BLaER1 treated with 17β-estradiol and CSF1 and Interleukin-3, amounts not matched to agents 10 nM and 100 nM (cell line): ENCODE measurements around the gene CFAP58.

ENCODE experiments used
- H3K27ac ChIP-seq, 11 experiments: shearing (Covaris generic); formaldehyde crosslinking; 2 replicates each; pipeline ENCODE4 v1.8.1; 2022
- H3K27me3 ChIP-seq, 11 experiments: shearing (Covaris generic); formaldehyde crosslinking; 2 replicates each; pipeline ENCODE4 v1.8.1; 2022
- H3K36me3 ChIP-seq, 11 experiments: shearing (Covaris generic); formaldehyde crosslinking; 2 replicates each; pipeline ENCODE4 v1.8.1; 2022
- H3K4me1 ChIP-seq, 10 experiments: shearing (Covaris generic); formaldehyde crosslinking; 2 replicates each; pipeline ENCODE4 v1.8.1; 2022
- H3K4me2 ChIP-seq, 11 experiments: shearing (Covaris generic); formaldehyde crosslinking; 2 replicates each; pipeline ENCODE4 v1.8.1; 2022
- H3K4me3 ChIP-seq, 10 experiments: shearing (Covaris generic); formaldehyde crosslinking; 2 replicates each; pipeline ENCODE4 v1.8.1; 2022
- H3K9ac ChIP-seq, 11 experiments: shearing (Covaris generic); formaldehyde crosslinking; 2 replicates each; pipeline ENCODE4 v1.8.1; 2022
- H3K9me3 ChIP-seq, 11 experiments: shearing (Covaris generic); formaldehyde crosslinking; replicated peaks in 1 of 11; 2 replicates each; pipeline ENCODE4 v1.8.1; 2022
- H4K20me1 ChIP-seq, 11 experiments: shearing (Covaris generic); formaldehyde crosslinking; 2 replicates each; pipeline ENCODE4 v1.8.1; 2022
- Cebpa-rat ChIP-seq, 11 experiments: shearing (Covaris generic); IDR thresholded peaks; 2 replicates each; pipeline ENCODE4 v1.8.1; 2022

Gene CFAP58

DNA sequence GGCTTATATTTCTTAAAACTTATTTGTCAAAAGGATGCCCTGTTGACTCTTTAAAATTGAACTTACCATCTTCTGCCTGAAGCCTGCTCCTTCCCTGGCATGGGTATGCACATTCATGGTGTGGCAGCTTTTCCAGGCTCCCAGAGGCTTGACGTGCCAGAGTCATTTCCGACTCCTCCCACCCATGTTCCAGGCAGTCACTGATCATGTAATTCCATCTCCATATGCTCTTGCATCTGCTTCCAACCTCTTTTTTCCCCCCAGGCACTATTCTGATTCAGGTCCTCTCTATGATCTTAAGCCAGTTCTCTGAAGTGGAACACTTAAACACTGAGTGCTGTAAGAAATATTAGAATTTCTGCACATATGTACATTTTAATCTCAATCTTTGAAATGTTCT is 82.2 kb downstream of the CFAP58 start:
- H3K27me3 ChIP-seq, result no peaks in the 10 kb centered on the region
- H4K20me1 ChIP-seq, result no peaks in the 10 kb centered on the region
- H3K4me1 ChIP-seq, result peaks cover 0 to under 1% (median 0%) of the 10 kb centered on the region in 10 experiments; a peak in 1 of 20 replicates
- H3K4me3 ChIP-seq, result no peak overlapping the region
- no peak overlapping the region for H3K9ac ChIP-seq
- no peak for TF ChIP-seq Cebpa-rat (IDR thresholded peaks at IDR 0.05)
- H3K36me3 ChIP-seq, result no peaks in the 10 kb centered on the region
- no peak overlapping the region for H3K27ac ChIP-seq
- H3K4me2 ChIP-seq, result no peak overlapping the region
- H3K9me3 ChIP-seq, result no peaks in the 10 kb centered on the region

DNA sequence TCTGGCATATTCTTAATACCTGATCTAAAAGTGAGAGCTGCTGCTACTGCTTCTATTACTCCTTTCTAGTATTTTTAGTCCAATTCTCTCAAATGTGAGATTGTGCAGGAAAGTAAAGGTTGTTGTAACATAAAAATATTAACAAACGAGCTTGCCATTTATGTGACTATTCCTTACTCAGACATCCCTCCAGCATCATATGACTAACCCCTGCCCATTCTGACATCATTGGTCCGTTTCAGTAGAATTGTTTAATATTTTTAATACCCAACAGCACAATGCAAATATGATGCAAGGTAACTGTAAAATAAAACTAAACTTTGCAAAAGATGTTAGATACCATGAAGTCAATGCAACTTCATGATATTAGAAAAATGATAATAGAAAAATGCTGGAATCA is 83.6 kb downstream of the CFAP58 start:
- H3K27ac ChIP-seq, result no peak overlapping the region
- H3K4me3 ChIP-seq, result no peak overlapping the region
- H3K9me3 ChIP-seq, result no peaks in the 10 kb centered on the region
- H3K9ac ChIP-seq, result no peak overlapping the region
- no peak overlapping the region for H3K4me2 ChIP-seq
- peaks cover 0 to 13% (median 10%) of the 10 kb centered on the region in 10 experiments; a peak in 13 of 20 replicates for H3K4me1 ChIP-seq
- TF ChIP-seq Cebpa-rat (IDR thresholded peaks at IDR 0.05), result no peak
- H4K20me1 ChIP-seq, result no peaks in the 10 kb centered on the region
- H3K27me3 ChIP-seq, result no peaks in the 10 kb centered on the region
- H3K36me3 ChIP-seq, result no peaks in the 10 kb centered on the region

DNA sequence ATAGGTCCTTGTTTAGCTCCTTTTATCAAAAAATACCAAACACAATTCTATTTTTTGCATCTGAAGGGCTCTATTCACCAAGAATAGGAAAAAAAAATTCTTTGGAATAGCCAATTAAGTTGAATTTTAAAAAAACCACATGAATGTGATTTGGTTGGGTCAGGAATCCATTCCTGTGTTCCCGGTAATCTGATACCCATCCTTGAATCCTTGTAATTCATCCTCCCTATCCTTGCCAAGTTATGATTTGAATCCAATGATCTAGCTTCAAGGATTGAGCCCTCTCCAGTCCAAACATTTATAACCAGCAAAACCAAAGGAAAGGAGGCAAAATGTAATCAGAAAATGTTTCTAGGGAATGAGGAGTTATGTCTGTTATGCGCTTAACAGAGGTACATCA is 86.6 kb downstream of the CFAP58 start:
- Histone ChIP-seq H4K20me1 (no peaks in the 10 kb centered on the region), H3K27ac (no peak overlapping the region), H3K4me3 (no peak overlapping the region), H3K4me1 (peaks cover 0 to 13% (median 10%) of the 10 kb centered on the region in 10 experiments; a peak in 13 of 20 replicates), H3K36me3 (no peaks in the 10 kb centered on the region), H3K9ac (no peak overlapping the region), H3K9me3 (no peaks in the 10 kb centered on the region), H3K4me2 (no peak overlapping the region), H3K27me3 (no peaks in the 10 kb centered on the region)
- no peak for TF ChIP-seq Cebpa-rat (IDR thresholded peaks at IDR 0.05)

DNA sequence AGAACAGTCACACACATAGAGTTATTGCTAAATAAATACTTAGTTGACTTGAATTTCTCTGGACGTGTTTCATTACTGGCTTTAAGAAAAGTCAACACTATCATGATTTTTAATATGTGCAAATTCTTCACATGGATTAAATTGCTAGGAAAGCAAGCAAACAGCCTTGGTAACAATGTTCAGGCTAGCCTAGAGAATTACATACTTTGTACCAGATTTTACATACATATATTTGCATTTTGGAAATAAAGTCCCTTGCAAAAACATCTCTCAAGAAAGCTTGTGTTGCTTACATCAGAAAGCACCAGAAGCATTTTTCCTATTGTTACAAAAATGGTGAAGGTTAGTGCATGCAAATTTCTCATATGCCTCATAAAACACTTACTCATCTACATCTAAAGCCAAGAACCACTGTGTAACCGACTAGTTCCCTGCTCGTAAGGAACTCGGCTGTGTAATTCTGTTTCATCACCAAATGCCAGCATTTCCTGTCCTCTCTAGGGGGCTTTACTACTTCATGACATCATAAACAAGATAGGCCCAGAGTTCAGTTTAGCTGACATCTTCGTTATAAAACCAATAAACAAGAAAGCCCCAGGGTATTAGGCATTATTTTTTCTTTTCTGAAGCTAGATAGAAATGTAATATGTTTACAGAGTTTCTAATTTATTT is 87.8 kb downstream of the CFAP58 start:
- Histone ChIP-seq H3K27ac (peak overlapping the region in 3 of 11 experiments; percentile 5 to 27 (median 10); a peak in 2 of 22 replicates), H3K4me3 (no peak overlapping the region), H3K36me3 (no peaks in the 10 kb centered on the region), H3K4me1 (peaks cover 0 to 13% (median 10%) of the 10 kb centered on the region in 10 experiments; a peak in 13 of 20 replicates), H3K27me3 (no peaks in the 10 kb centered on the region), H3K9me3 (no peaks in the 10 kb centered on the region), H3K9ac (no peak overlapping the region), H3K4me2 (peak overlapping the region in 7 of 11 experiments; percentile 1 to 52 (median 22); a peak in 7 of 22 replicates), H4K20me1 (no peaks in the 10 kb centered on the region)
- TF ChIP-seq Cebpa-rat (IDR thresholded peaks at IDR 0.05), result no peak

DNA sequence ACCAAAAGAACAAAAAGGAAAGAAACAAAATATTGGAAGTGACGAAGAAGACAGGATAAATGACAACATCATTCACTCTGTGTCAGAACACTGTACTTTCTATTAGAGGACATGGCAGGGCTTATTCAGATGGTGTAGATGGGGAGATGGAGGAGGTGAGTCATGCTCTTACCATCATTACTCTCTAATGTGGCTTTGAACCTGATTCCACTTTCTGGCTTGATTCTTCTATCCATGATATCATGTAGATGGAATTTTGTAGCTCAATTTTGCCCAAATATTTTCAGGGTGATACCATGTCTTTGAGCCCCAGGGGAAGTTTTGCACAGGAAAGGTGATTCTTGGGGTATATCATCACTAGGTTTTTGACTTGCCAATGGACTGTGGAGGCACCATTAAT is 91.7 kb downstream of the CFAP58 start:
- H3K27ac ChIP-seq, result no peak overlapping the region

DNA sequence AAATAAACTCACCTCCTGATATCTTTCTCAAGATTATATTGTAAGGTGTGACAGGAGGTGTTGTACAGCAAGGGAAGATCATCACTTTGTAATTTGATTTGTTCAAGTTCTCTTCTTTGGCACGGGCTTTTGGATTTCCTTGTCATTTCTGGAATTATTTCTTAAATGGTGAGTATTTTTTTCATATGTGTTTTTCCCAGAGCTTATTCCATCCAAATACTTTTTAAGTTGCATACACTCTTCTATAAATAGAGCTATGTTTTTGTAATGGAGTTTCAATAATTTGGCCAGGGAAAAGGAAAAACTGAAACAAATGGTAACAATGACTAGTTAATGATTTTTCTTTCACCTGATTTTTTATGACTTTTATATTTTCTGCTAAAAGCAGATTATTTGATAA is 92.5 kb downstream of the CFAP58 start:
- no peak overlapping the region for H3K9ac ChIP-seq
- no peaks in the 10 kb centered on the region for H3K27me3 ChIP-seq
- TF ChIP-seq Cebpa-rat (IDR thresholded peaks at IDR 0.05), result no peak
- no peaks in the 10 kb centered on the region for H3K9me3 ChIP-seq
- peaks cover 5 to 20% (median 10%) of the 10 kb centered on the region in 10 experiments for H3K4me1 ChIP-seq
- H3K36me3 ChIP-seq, result no peaks in the 10 kb centered on the region
- H3K27ac ChIP-seq, result no peak overlapping the region
- no peak overlapping the region for H3K4me3 ChIP-seq
- no peaks in the 10 kb centered on the region for H4K20me1 ChIP-seq
- no peak overlapping the region for H3K4me2 ChIP-seq

More for the DNA sequence above, 91.7 kb downstream of the CFAP58 start:
- Histone ChIP-seq H4K20me1 (no peaks in the 10 kb centered on the region), H3K4me3 (no peak overlapping the region), H3K27me3 (no peaks in the 10 kb centered on the region), H3K36me3 (no peaks in the 10 kb centered on the region), H3K4me2 (no peak overlapping the region), H3K9ac (no peak overlapping the region), H3K9me3 (no peaks in the 10 kb centered on the region), H3K4me1 (peaks cover 6 to 21% (median 13%) of the 10 kb centered on the region in 10 experiments)
- no peak for TF ChIP-seq Cebpa-rat (IDR thresholded peaks at IDR 0.05)

DNA sequence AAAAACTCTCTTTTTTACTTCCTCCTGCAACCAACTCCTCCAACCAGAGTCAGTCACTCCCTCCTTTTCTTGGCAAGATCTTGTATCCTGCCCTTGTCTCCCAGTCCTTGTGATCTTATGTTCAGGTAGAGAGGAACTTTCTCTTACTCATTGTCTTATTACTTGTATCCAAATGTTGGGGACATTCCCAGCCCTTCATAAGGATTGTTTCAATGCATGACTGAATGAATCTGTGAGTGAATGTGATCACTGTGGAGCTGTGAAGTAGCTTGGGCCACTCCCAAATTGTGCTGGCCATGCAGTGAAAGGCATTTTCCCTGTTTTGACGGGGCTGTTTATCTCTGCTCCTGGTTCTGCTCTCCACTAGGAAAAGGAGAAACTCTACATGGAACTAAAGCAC is 93.7 kb downstream of the CFAP58 start:
- H3K9me3 ChIP-seq, result no peaks in the 10 kb centered on the region
- peak overlapping the region in 1 of 11 experiments; percentile 48; a peak in 2 of 22 replicates for H3K4me2 ChIP-seq
- peaks cover 0 to 11% (median 8%) of the 10 kb centered on the region in 10 experiments; a peak in 10 of 20 replicates for H3K4me1 ChIP-seq
- no peak for TF ChIP-seq Cebpa-rat (IDR thresholded peaks at IDR 0.05)
- H3K27ac ChIP-seq, result no peak overlapping the region
- H4K20me1 ChIP-seq, result no peaks in the 10 kb centered on the region
- H3K27me3 ChIP-seq, result no peaks in the 10 kb centered on the region
- no peak overlapping the region for H3K4me3 ChIP-seq
- H3K9ac ChIP-seq, result no peak overlapping the region
- H3K36me3 ChIP-seq, result no peaks in the 10 kb centered on the region

DNA sequence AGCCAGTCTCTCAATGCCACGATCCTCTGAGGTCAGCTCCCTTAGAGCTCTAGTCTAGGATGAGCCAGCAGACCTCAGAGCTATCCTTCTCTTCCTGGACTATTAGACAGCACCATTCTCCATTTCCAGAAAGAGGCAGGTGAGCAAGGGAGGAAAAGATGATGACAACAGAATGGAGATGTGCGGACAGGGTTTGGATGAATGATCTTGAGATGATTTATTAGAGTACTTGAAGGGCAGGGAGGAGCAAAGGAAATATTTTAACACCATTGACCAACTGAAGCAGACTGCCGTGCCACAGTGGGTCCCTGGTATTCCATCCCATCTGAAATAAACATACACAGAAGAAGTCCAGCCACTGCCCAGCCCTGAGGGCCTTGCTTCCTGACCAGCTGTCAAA is 94.3 kb downstream of the CFAP58 start:
- Histone ChIP-seq H4K20me1 (no peaks in the 10 kb centered on the region), H3K36me3 (no peaks in the 10 kb centered on the region), H3K4me1 (peaks cover 0 to 11% (median 8%) of the 10 kb centered on the region in 10 experiments; a peak in 10 of 20 replicates), H3K4me2 (peak overlapping the region in 6 of 11 experiments; percentile 18 to 48 (median 26); a peak in 10 of 22 replicates), H3K27ac (no peak overlapping the region), H3K9ac (no peak overlapping the region), H3K27me3 (no peaks in the 10 kb centered on the region), H3K4me3 (no peak overlapping the region), H3K9me3 (no peaks in the 10 kb centered on the region)
- TF ChIP-seq Cebpa-rat (IDR thresholded peaks at IDR 0.05), result no peak

DNA sequence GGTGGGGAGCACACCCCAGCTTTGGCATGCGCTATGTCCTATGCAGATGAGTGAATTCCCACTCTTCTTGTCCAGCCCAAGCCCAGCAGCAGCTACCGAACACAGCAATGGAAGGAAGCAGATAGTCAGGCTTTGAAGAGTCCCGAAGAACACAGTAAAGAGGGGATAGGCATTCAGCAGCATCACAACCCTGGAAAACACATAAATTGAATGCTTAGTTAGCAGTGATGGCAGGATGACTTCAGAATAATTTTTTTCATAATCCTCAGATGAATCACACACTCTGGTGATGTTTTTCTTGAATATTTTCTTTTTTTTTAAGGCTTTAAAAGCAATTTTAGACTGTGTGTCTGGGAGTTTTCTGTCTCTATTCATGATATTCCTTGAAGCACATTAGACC is 95.8 kb downstream of the CFAP58 start:
- Histone ChIP-seq H3K4me2 (no peak overlapping the region), H4K20me1 (no peaks in the 10 kb centered on the region), H3K9me3 (no peaks in the 10 kb centered on the region), H3K27ac (no peak overlapping the region), H3K27me3 (no peaks in the 10 kb centered on the region), H3K9ac (no peak overlapping the region), H3K36me3 (no peaks in the 10 kb centered on the region), H3K4me3 (no peak overlapping the region), H3K4me1 (peaks cover 0 to 11% (median 8%) of the 10 kb centered on the region in 10 experiments; a peak in 10 of 20 replicates)
- TF ChIP-seq Cebpa-rat (IDR thresholded peaks at IDR 0.05), result no peak

DNA sequence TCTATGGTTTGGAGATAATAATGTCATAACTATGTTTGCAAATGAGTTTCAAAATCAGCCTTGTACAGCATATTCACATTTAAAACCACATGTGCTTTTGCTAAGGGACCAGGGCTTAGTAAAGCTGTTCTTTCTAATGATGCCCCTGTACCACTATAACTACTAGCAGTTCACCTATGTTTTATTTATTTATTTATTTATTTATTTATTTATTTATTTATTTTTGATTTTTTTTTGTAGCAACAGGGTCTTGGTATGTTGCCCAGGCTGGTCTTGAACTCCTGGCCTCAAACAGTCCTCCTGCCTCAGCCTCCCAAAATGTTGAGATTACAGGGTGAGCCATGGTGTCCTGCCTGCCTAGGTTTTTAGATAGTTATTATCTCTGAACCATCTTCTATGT is 96.9 kb downstream of the CFAP58 start:
- H3K27ac ChIP-seq, result no peak overlapping the region
- no peak overlapping the region for H3K9ac ChIP-seq
- no peaks in the 10 kb centered on the region for H3K27me3 ChIP-seq
- no peak for TF ChIP-seq Cebpa-rat (IDR thresholded peaks at IDR 0.05)
- no peak overlapping the region for H3K4me3 ChIP-seq
- peaks cover 0 to 12% (median 8%) of the 10 kb centered on the region in 10 experiments; a peak in 11 of 20 replicates for H3K4me1 ChIP-seq
- H3K9me3 ChIP-seq, result no peaks in the 10 kb centered on the region
- no peak overlapping the region for H3K4me2 ChIP-seq
- no peaks in the 10 kb centered on the region for H4K20me1 ChIP-seq
- no peaks in the 10 kb centered on the region for H3K36me3 ChIP-seq
